Measurements from ENCODE around the gene PDS5B. TPM values are rescaled to one million over a fixed set of nuclear protein-coding genes. Genes with fewer than 3 reads are reported as not detected.

Gene PDS5B
- total and polyA plus RNA-seq, 9 of the 15 experiments (the other 6 are each of a cell fraction or from before 2014, with no cell fraction given) = 6.2 to 23.7 (median 13.1) TPM

GRCh38 chr13:32610977-32611376, 24.7 kb downstream of the PDS5B start:
- in situ Hi-C loops (cut with MboI) = no loop called here
- Histone ChIP-seq H4K20me1 (replicated peaks; ENCODE audit: control insufficient read depth, insufficient read depth, low read length) (no peaks in the 10 kb centered on the region), H3K36me3 (ENCODE audit: control insufficient read depth, insufficient read depth, low read length) (no peaks in the 10 kb centered on the region), H3K4me1 (replicated peaks in 1 of 2; ENCODE audit: control insufficient read depth in 2 of 2, insufficient read depth in 2 of 2, low read length in 2 of 2) (no peaks in the 10 kb centered on the region; a peak in 1 of 5 replicates), H2AFZ (ENCODE audit: low read depth, low read length) (no peak overlapping the region), H3K4me3 (no peak overlapping the region), H3K79me2 (ENCODE audit: control insufficient read depth, insufficient read depth, low read length) (peaks cover 76% of the 10 kb centered on the region), H3K9me1 (ENCODE audit: control insufficient read depth, insufficient read depth, low read length) (no peaks in the 10 kb centered on the region), H3K27ac (ENCODE audit: extremely low read depth, low read depth, low read length) (no peak overlapping the region), H3K27me3 (ENCODE audit: control insufficient read depth in 2 of 2, insufficient read depth in 2 of 2, low read length in 2 of 2) (no peaks in the 10 kb centered on the region), H3K4me2 (ENCODE audit: insufficient read depth, low read length) (no peak overlapping the region), H3K9ac (ENCODE audit: insufficient read depth in 1 of 2, low read depth in 2 of 2, low read length in 2 of 2) (no peak overlapping the region), H3K9me3 (replicated peaks; ENCODE audit: control insufficient read depth, insufficient read depth, low read depth, low read length) (no peaks in the 10 kb centered on the region)
- intact Hi-C loops (cut with micrococcal nuclease) = no loop called here
- ChIA-PET CTCF (ENCODE audit: low intra/inter-chr PET ratio) (no interaction called here), POLR2A (no interaction called here)
- no peak for FAIRE-seq
- no peak for ATAC-seq
- no CpG with 5 or more reads among the region's 1 CpG for WGBS (ENCODE audit: insufficient coverage, low coverage, missing lambda C conversion rate)
- no TSS peak for BruUV-seq (replicated peaks)
- no peak for DNase-seq (ENCODE audit: extremely low read depth in 1 of 4, low spot score in 3 of 4)
- TF ChIP-seq ZNF77 (CRISPR knock-in tag; IDR thresholded peaks at IDR 0.05) (no peak), MITF (IDR thresholded peaks at IDR 0.05) (no peak), ZNF280A (IDR thresholded peaks at IDR 0.05; ENCODE audit: low read depth, partially characterized antibody) (no peak), AFF1 (IDR thresholded peaks at IDR 0.05; ENCODE audit: low read depth in 1 of 2, partially characterized antibody in 2 of 2) (no peak), ZNF668 (CRISPR knock-in tag; IDR thresholded peaks at IDR 0.05) (no peak), NFE2 (IDR thresholded peaks at IDR 0.05; ENCODE audit: low read depth) (peak; percentile 30), HCFC1 (IDR thresholded peaks at IDR 0.05; ENCODE audit: low read depth, low read length) (no peak), ZNF445 (CRISPR knock-in tag; IDR thresholded peaks at IDR 0.05; ENCODE audit: low read depth) (no peak), SETDB1 (IDR thresholded peaks at IDR 0.05; ENCODE audit: low read length) (no peak), KLF13 (tag; IDR thresholded peaks at IDR 0.05; ENCODE audit: borderline replicate concordance, low read depth) (no peak), CTCF (IDR thresholded peaks at IDR 0.05 in 2 of 3, conservative IDR thresholded peaks at IDR 0.05 in 1 of 3; ENCODE audit: insufficient read depth in 2 of 3, low read depth in 1 of 3, low read length in 3 of 3) (no peak), NR0B1 (IDR thresholded peaks at IDR 0.05; ENCODE audit: partially characterized antibody) (no peak), FOSL1 (tag; conservative IDR thresholded peaks at IDR 0.05) (no peak)
